ENCODE results near the gene SOCS3.

SOCS3 gene

DNA sequence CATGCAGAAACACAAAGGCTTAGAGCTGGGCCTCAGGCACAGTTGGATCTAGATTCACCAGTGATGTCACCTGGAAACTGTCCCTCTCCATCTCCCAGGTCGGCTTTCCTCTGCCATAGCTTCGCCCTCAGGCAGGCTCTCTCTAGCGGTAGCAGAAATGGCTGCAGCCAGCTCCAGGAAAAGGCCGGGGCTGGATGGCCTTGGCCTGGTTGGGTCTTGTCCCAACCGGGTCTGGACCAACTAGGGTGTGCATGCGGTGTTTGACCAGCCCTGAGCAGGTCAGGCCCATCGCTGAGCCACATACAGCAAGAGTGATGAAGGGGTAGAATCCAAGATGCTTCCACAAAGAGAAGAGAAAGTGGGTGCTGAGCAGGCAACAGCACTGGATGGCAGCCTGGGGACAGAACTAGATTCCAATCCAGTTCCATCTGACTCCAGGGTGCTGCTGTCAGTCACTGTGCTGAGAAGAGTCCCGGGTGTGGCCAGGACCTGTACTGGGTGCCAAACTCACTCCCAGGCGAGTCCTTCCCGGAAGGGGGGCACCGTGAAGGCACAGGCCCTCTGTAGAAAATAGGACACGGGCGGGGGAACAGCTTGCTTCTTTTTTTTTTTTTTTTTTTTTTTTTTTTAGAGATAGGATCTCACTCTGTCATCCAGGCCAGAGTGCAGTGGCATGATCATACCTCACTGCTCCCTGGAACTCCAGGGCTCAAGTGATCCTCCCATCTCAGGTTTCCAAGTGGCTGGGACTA is 51.8 kb downstream of the SOCS3 start:
- no peak for DNase-seq (ENCODE audit: low spot score)

DNA sequence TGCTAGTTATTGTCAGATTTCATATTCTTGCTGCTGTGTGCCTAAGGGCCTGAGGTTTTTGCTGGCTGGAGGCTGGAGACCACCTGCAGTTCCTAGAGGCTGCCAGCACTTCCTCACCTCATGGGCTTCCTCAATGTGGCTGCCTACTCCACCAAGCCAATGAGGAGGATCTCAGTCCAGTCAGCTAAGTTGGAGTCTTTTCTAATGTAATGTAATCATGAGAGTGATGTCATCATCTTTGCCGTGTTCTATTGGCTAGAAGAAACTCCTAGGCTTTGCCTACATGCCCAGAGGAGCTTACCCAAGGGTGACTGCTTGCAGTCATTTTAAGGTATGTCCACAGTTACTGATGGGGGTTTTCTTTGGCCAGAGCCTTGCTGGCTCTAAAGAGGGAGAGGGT is 53.0 kb downstream of the SOCS3 start:
- no peak for DNase-seq (ENCODE audit: low spot score)

All from putamen (tissue), 1 donor.